ENCODE measurements around the gene DSN1. TPM values are rescaled to one million over a fixed set of nuclear protein-coding genes. Genes with fewer than 3 reads are reported as not detected.

The DSN1 gene
- 19.2 and 28.1 TPM in 2 replicates for total RNA-seq

GRCh38 chr20:36773597-36774390, at the start of gene DSN1:
TSS of gene DSN1 (minus strand) at chr20:36773763. CDS start at chr20:36771458, 2,305 bp downstream.

GRCh38 chr20:36745927-36746659, 27.5 kb downstream of the DSN1 start, which contains the start of gene NDRG3:
TSS of gene NDRG3 (minus strand) at chr20:36746090. CDS start at chr20:36721735, 24,355 bp downstream.

Other genes starting within 250 kb of the DSN1 start
- 1.7 and 1.9 TPM in 2 replicates for gene MYL9, start 232.2 kb downstream of the DSN1 start, total RNA-seq
- 21.4 and 22.5 TPM in 2 replicates for gene TGIF2, start 200.2 kb downstream of the DSN1 start, total RNA-seq
- 88.7 and 160 TPM in 2 replicates for gene RAB5IF, start 168.0 kb downstream of the DSN1 start, total RNA-seq
- not detected in 2 replicates for gene SLA2, start 127.6 kb downstream of the DSN1 start, total RNA-seq
- 15.3 and 22.6 TPM in 2 replicates for gene NDRG3, start 27.7 kb downstream of the DSN1 start, total RNA-seq
- gene TLDC2, start 102.4 kb upstream of the DSN1 start, total RNA-seq: not detected in 2 replicates
- gene SAMHD1, start 177.9 kb upstream of the DSN1 start, total RNA-seq: 26.0 and 193 TPM in 2 replicates

All from epithelial cell of umbilical artery (primary cell).